ENCODE measurements around the gene BZW2. TPM values are rescaled to one million over a fixed set of nuclear protein-coding genes. Genes with fewer than 3 reads are reported as not detected.

The BZW2 gene
- polyA plus RNA-seq, 1 experiment, result 54.7 TPM

DNA sequence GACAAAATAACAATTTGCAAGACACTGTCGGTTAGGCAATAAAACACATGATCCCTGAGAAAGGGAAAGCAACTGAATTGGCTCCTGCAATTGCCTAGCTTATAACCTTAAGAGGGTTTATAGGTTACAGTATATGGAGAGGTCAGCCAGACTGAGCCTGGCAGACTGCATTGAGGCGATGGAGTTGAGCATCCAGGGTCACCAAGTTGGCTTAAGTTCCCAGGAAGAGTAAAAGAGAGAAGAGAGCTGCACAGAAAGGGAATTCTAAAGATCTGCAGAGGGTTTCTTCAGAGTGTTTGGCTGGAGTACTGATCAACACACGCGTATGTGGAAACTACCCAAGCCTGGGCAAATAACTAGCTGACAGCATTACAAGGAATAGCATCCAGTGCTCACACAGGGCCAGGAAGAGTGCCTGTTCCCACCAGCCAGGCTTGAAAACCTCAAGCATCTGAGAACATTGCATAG, 11.7 kb upstream of the BZW2 start:
- no peaks in the 10 kb centered on the region for H3K36me3 ChIP-seq (ENCODE audit: control insufficient read depth, insufficient read depth, low read length)
- ChIA-PET CTCF (no interaction called here), POLR2A (interaction anchor here (0.6 kb wide), 1 partner anchor 14 kb away, joined by 4 read pairs; no protein-coding TSS in a partner anchor)
- TF ChIP-seq, protein P1, sequence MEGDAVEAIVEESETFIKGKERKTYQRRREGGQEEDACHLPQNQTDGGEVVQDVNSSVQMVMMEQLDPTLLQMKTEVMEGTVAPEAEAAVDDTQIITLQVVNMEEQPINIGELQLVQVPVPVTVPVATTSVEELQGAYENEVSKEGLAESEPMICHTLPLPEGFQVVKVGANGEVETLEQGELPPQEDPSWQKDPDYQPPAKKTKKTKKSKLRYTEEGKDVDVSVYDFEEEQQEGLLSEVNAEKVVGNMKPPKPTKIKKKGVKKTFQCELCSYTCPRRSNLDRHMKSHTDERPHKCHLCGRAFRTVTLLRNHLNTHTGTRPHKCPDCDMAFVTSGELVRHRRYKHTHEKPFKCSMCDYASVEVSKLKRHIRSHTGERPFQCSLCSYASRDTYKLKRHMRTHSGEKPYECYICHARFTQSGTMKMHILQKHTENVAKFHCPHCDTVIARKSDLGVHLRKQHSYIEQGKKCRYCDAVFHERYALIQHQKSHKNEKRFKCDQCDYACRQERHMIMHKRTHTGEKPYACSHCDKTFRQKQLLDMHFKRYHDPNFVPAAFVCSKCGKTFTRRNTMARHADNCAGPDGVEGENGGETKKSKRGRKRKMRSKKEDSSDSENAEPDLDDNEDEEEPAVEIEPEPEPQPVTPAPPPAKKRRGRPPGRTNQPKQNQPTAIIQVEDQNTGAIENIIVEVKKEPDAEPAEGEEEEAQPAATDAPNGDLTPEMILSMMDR (IDR thresholded peaks at IDR 0.05; ENCODE audit: insufficient read depth, low read depth, low read length), result no peak
- H3K27me3 ChIP-seq (ENCODE audit: control insufficient read depth, insufficient read depth, low read length), result no peaks in the 10 kb centered on the region
- DNase-seq (ENCODE audit: low read depth), result no peak
- H3K4me3 ChIP-seq (ENCODE audit: low read depth, low read length), result no peak overlapping the region

DNA sequence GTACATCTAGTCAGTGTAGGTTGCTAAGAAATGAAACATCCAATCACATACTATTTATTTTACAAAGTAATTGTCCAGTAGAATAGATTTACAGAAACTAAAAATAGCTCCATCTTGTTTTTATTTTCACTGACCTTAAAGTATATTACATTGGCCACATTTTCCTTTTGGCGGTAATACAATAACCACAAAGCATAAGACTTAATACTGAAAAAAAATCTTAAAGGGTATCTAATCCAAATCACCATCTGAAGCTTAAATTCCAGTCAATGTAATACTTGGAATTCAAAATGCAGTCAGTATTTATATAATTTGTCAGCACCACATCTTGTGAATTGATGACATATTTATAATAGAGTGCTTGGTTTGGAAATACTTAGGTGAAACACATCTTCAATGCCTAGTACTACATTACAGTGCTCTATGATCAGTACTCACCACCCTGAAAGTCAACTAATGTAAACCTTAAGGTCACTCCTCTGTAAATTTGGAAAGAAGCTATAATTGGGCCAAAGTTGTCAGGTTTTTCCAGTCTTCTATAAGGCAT, 9.4 kb upstream of the BZW2 start:
- no peak overlapping the region for H3K4me3 ChIP-seq (ENCODE audit: low read depth, low read length)
- TF ChIP-seq, protein P1 (IDR thresholded peaks at IDR 0.05; ENCODE audit: insufficient read depth, low read depth, low read length), result no peak
- peak; percentile 77 for DNase-seq (ENCODE audit: low read depth)
- ChIA-PET CTCF (interaction anchor here (0.6 to 1.3 kb wide), 3 partner anchors 52 to 758 kb away, joined by 3 read pairs; no protein-coding TSS in a partner anchor), POLR2A (no interaction called here)
- H3K36me3 ChIP-seq (ENCODE audit: control insufficient read depth, insufficient read depth, low read length), result no peaks in the 10 kb centered on the region
- H3K27me3 ChIP-seq (ENCODE audit: control insufficient read depth, insufficient read depth, low read length), result no peaks in the 10 kb centered on the region

DNA sequence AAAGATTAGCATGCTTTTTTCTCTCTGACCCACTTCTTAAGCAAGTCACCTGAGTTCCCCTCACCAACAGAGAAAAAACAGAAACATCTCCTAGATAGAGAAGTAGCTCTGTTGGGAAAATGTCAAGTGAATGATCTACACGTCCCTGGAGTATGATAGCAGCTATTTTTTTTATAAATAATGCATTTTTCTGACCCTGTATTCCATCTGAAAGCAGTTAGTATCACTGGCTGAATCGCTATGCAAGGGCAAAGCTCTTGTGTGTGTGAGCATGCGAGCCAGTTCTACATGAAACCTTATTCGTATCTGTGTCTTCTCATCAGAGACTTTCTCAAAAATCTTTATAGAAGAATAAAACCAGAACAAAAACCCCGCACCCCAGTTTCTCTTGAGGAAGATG, 8.6 kb upstream of the BZW2 start:
- POLR2A ChIA-PET, result no interaction called here
- TF ChIP-seq, protein P1 (IDR thresholded peaks at IDR 0.05; ENCODE audit: insufficient read depth, low read depth, low read length), result no peak
- H3K36me3 ChIP-seq (ENCODE audit: control insufficient read depth, insufficient read depth, low read length), result no peaks in the 10 kb centered on the region
- no peaks in the 10 kb centered on the region for H3K27me3 ChIP-seq (ENCODE audit: control insufficient read depth, insufficient read depth, low read length)
- CTCF ChIA-PET, result interaction anchor here (0.8 to 1.3 kb wide), 2 partner anchors 56 to 59 kb away, joined by 3 read pairs; no protein-coding TSS in a partner anchor
- no peak for DNase-seq (ENCODE audit: low read depth)
- no peak overlapping the region for H3K4me3 ChIP-seq (ENCODE audit: low read depth, low read length)

DNA sequence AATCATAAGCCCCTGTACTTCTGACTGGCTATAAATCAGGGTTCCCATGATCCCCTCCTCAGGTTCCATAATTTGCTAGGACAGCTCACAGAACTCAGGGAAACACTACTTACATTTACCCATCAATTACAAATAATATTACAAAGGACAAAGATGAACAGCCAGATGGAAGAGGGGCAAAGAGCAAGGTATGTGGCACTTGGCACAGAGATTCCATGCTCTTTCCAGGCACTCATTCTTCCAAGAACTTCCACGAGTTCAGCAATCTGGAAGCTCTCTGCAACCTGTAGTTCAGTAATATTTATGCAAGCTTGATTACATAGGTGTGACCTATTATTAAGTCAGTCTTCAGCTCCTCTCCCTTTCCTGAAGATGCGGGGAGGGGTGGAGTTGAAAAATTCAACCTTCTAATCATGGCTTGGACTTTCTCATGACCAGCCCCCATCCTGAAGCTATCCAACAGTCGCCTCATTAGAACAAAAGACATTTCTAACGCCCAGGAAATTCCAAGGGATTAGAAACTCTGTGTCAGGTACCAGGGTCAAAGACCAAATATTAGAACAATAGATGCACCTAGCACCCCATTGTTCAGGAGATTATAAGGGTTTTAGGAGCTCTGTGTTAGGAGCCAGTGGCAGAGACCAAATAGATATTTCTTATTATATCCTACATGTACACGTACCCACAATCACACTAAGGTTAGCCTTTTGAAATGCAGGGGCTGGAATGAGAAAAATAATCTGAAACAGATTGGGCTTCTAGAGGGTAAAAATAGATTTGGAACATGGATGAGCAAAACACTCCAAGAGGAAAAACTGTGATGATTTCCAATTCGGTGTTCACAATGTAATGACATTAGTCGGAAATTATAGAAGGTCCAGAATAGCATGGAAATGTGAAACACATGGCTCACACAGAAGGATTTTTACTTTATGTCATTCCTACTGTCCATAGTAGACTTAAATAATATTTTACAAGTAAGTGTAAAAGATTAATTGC, 7.4 kb upstream of the BZW2 start:
- CTCF ChIA-PET, result no interaction called here
- Histone ChIP-seq H3K27me3 (ENCODE audit: control insufficient read depth, insufficient read depth, low read length) (no peaks in the 10 kb centered on the region), H3K4me3 (ENCODE audit: low read depth, low read length) (no peak overlapping the region), H3K36me3 (ENCODE audit: control insufficient read depth, insufficient read depth, low read length) (no peaks in the 10 kb centered on the region)
- TF ChIP-seq, protein P1 (IDR thresholded peaks at IDR 0.05; ENCODE audit: insufficient read depth, low read depth, low read length), result no peak
- DNase-seq (ENCODE audit: low read depth), result no peak
- POLR2A ChIA-PET, result no interaction called here

DNA sequence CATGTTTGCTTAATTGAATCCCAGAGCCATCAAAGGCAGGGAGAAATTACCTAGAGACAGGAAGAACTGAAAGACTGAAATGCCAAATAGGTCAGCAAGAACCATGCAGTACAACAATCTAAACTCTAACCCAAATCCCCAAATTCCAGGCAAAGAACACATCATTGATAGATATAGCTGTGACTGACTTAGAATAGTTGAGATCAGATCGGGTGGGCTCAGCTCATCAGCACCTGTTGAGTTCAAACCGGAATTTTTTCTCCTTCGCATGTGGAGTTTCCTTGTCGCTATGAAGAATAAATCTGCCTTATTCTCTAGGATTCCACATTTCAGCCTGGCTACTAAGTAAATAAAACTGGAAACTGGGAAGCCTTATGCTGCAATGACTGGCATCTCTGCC, 1.8 kb upstream of the BZW2 start:
- H3K27me3 ChIP-seq (ENCODE audit: control insufficient read depth, insufficient read depth, low read length), result no peaks in the 10 kb centered on the region
- no peaks in the 10 kb centered on the region for H3K36me3 ChIP-seq (ENCODE audit: control insufficient read depth, insufficient read depth, low read length)
- H3K4me3 ChIP-seq (ENCODE audit: low read depth, low read length), result peak overlapping the region; percentile 97
- ChIA-PET CTCF (no interaction called here), POLR2A (no interaction called here)
- TF ChIP-seq, protein P1 (IDR thresholded peaks at IDR 0.05; ENCODE audit: insufficient read depth, low read depth, low read length), result no peak
- DNase-seq (ENCODE audit: low read depth), result no peak

All from BJ (cell line).